ENCODE results near the gene KRT74.

DNA sequence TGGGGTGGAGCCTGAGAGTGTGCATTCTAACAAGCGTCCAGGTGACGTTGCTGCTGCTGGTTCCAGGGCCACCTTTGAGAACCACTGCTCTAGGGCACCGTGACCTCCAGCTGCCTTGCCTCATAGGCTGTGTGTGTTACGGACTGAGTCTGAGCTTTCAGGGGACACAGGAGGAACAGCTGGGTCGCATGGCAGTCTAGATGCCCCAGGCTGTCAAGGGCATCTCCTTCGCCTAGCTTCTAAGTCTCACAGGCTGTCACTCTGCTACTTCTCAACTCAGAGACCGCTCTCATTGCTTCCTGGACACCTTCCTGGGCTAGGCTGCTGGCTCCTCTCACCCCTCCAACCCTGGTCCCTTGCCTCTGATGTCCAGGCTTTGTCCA, 43.8 kb upstream of the KRT74 start:
- no peak for TF ChIP-seq EZH2 (IDR thresholded peaks at IDR 0.05)
- TF ChIP-seq POLR2AphosphoS5 (IDR thresholded peaks at IDR 0.05; ENCODE audit: borderline replicate concordance, low read depth, low read length): no peak

All from SK-N-MC (cell line).